NOMO-1 (cell line): ENCODE data around the gene NXPE2.
"Not testable (repeated sequence)": the region's sequence is repeated elsewhere in the genome, so short reads cannot be mapped to it uniquely, and the experiment has no call there.

Experiments used
- DNase-seq, 2 experiments: peaks; one replicate each; lab custom pipeline; 2025; ENCODE audit not compliant: unreplicated experiment in 2 of 2; lab: John Stamatoyannopoulos, UW

Gene NXPE2

GRCh38 chr11:114678125-114679036 lies at the start of gene NXPE2:
NXPE2 (plus strand) TSS chr11:114678527; CDS start chr11:114678576, 49 bp downstream.
- DNase-seq, result no peak

GRCh38 chr11:114631445-114631965 lies 46.8 kb upstream of the NXPE2 start:
- peak in 1 of 2 experiments; percentile 38 for DNase-seq

- not testable (repeated sequence) for DNase-seq
Observed at GRCh38 chr11:114639440-114639839, 38.9 kb upstream of the NXPE2 start.

GRCh38 chr11:114650661-114651060 lies 27.7 kb upstream of the NXPE2 start:
- DNase-seq, result no peak

GRCh38 chr11:114651145-114651718 lies 27.1 kb upstream of the NXPE2 start:
- no peak for DNase-seq

GRCh38 chr11:114653148-114653547 lies 25.2 kb upstream of the NXPE2 start:
- DNase-seq, result no peak

GRCh38 chr11:114664641-114665040 lies 13.7 kb upstream of the NXPE2 start:
- no peak for DNase-seq

- DNase-seq, result no peak
Observed at GRCh38 chr11:114666760-114667159, 11.6 kb upstream of the NXPE2 start.

- DNase-seq, result no peak
Observed at GRCh38 chr11:114668109-114668508, 10.2 kb upstream of the NXPE2 start.

- no peak for DNase-seq
Observed at GRCh38 chr11:114673661-114674060, 4.7 kb upstream of the NXPE2 start.

GRCh38 chr11:114679505-114679904 lies 1.2 kb downstream of the NXPE2 start:
- DNase-seq, result no peak

GRCh38 chr11:114683007-114683406 lies 4.7 kb downstream of the NXPE2 start:
- no peak for DNase-seq

GRCh38 chr11:114684636-114685035 lies 6.3 kb downstream of the NXPE2 start:
- no peak for DNase-seq

GRCh38 chr11:114685097-114685496 lies 6.8 kb downstream of the NXPE2 start:
- DNase-seq, result no peak

- DNase-seq, result no peak
Observed at GRCh38 chr11:114705280-114706024, 27.1 kb downstream of the NXPE2 start.

- DNase-seq, result no peak
Observed at GRCh38 chr11:114709960-114710359, 31.6 kb downstream of the NXPE2 start.

- DNase-seq, result no peak
Observed at GRCh38 chr11:114713756-114714155, 35.4 kb downstream of the NXPE2 start.

GRCh38 chr11:114719562-114719961 lies 41.2 kb downstream of the NXPE2 start:
- DNase-seq, result no peak

- no peak for DNase-seq
Observed at GRCh38 chr11:114724916-114725524, 46.7 kb downstream of the NXPE2 start.

GRCh38 chr11:114725623-114726022 lies 47.3 kb downstream of the NXPE2 start:
- no peak for DNase-seq

GRCh38 chr11:114736806-114737205 lies 58.5 kb downstream of the NXPE2 start:
- no peak for DNase-seq
